ENCODE measurements around the gene BCL10. TPM values are rescaled to one million over a fixed set of nuclear protein-coding genes. Genes with fewer than 3 reads are reported as not detected.

Gene BCL10
- total RNA-seq, 1 experiment from 2014 or later = 29.9 TPM

DNA sequence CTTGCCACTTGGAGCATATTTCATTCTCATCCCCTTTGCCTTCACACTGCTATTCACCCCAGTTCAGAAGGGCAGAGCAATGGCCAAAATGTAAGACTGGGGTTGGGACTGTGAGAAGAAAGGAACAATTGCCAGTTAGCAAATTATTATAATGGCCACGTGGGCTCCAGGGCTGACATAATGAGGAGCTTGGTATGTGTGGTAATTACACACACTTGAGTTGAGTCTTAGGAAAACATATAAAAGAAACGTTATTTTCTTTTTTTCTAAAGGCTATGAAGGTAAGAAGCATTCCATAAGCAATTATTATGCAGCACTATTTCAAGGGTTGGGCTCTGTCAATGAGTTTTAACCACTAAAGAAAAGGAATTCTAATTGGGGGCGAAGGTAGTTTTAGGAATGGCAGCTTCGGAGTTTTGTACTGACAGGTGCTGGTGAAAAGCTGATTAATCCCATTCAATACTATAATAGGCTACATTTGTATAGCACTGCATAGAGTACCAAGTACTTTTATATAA, 32.5 kb upstream of the BCL10 start:
- TF ChIP-seq EZH2 (IDR thresholded peaks at IDR 0.05; ENCODE audit: low read length, unreplicated experiment) (no peak), EZH2phosphoT487 (IDR thresholded peaks at IDR 0.05; ENCODE audit: borderline replicate concordance, low read length) (no peak)
- TF ChIP-seq, protein P1, sequence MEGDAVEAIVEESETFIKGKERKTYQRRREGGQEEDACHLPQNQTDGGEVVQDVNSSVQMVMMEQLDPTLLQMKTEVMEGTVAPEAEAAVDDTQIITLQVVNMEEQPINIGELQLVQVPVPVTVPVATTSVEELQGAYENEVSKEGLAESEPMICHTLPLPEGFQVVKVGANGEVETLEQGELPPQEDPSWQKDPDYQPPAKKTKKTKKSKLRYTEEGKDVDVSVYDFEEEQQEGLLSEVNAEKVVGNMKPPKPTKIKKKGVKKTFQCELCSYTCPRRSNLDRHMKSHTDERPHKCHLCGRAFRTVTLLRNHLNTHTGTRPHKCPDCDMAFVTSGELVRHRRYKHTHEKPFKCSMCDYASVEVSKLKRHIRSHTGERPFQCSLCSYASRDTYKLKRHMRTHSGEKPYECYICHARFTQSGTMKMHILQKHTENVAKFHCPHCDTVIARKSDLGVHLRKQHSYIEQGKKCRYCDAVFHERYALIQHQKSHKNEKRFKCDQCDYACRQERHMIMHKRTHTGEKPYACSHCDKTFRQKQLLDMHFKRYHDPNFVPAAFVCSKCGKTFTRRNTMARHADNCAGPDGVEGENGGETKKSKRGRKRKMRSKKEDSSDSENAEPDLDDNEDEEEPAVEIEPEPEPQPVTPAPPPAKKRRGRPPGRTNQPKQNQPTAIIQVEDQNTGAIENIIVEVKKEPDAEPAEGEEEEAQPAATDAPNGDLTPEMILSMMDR (conservative IDR thresholded peaks at IDR 0.05; ENCODE audit: low read depth, low read length) = no peak
- no TSS peak for BruUV-seq (replicated peaks)
- CTCF ChIA-PET = interaction anchor here (0.5 to 1.5 kb wide), 5 partner anchors 35 to 259 kb away, joined by 3 to 8 read pairs (median 3); no protein-coding TSS in a partner anchor
- DNase-seq (no peak), ATAC-seq (no peak)
- peak overlapping the region; percentile 11; the same call in 1 of the 2 replicates for H3K4me3 ChIP-seq (ENCODE audit: low read length)
- intact Hi-C loops (cut with micrococcal nuclease) = loop anchor here (1.0 to 5.0 kb wide), 8 partner anchors 34 to 575 kb away; no protein-coding TSS in a partner anchor
- no peaks in the 10 kb centered on the region for H3K9me2 ChIP-seq (replicated peaks; ENCODE audit: low read length)
- no peaks in the 10 kb centered on the region for H3K27me3 ChIP-seq (ENCODE audit: low read length)
- H2AFZ ChIP-seq (ENCODE audit: low read length) = peak overlapping the region; percentile 36; the same call in 1 of the 2 replicates
- no peaks in the 10 kb centered on the region for H4K20me1 ChIP-seq (ENCODE audit: low read length)
- H3F3A ChIP-seq (ENCODE audit: low read length, unreplicated experiment) = no peaks in the 10 kb centered on the region
- peak overlapping the region; percentile 58 for H3K4me2 ChIP-seq (ENCODE audit: low read length)
- no peak overlapping the region for H3K27ac ChIP-seq (ENCODE audit: low read length)
- POLR2A ChIA-PET (ENCODE audit: unreplicated experiment) = no interaction called here
- H3K36me3 ChIP-seq (ENCODE audit: low read depth, low read length) = no peaks in the 10 kb centered on the region
- H3K79me2 ChIP-seq (ENCODE audit: low read length) = no peaks in the 10 kb centered on the region
- no peak overlapping the region for H3K9ac ChIP-seq (ENCODE audit: low read length)
- H3K9me3 ChIP-seq (ENCODE audit: low read length) = no peaks in the 10 kb centered on the region
- H3K4me1 ChIP-seq (ENCODE audit: insufficient read depth, low read length) = peaks cover 24% of the 10 kb centered on the region

DNA sequence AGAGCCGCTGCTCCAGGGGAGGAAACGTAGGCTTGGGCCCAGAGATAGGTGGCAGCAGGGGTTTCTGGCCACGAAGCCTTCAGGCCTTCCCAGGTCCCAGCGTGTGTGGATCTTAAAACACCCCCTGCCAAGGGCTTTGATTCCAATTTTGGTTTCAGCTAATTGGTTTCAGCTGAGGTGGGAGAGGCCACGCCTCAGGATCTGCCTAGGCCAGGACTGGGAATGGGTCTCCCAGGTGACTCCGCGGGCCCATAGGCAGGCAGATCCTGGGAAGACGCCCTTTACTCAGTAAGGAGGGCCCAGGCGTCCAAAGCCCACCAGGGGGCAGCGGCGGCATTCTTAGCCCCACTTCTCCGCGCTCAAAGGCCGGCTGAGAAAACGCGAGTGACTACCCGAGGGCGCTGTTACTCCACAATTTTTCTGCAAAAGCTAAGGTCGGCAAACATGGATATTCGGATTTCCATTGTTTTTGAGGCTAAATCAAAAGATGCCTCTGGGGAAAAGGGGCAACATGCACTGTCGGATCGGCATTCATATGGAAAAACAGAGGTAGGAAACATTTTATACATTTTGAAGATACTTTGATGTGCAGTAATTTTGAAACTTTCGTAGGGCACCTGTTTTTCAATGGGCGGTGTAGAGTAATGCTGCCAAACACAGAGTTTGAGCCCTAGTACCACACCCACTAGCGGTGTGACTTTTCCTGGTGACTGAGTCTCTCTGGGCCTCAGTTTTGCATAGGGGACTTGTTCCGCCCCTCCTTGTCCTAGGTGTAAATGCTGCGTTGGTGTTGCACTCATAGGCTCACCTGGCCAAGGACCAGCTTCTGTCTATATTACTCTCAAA, 31.8 kb upstream of the BCL10 start:
- Histone ChIP-seq H3K9me2 (replicated peaks; ENCODE audit: low read length) (no peaks in the 10 kb centered on the region), H4K20me1 (ENCODE audit: low read length) (no peaks in the 10 kb centered on the region), H2AFZ (ENCODE audit: low read length) (peak overlapping the region; percentile 36), H3K9me3 (ENCODE audit: low read length) (no peaks in the 10 kb centered on the region), H3K27me3 (ENCODE audit: low read length) (no peaks in the 10 kb centered on the region), H3K4me1 (ENCODE audit: insufficient read depth, low read length) (peaks cover 18% of the 10 kb centered on the region), H3K79me2 (ENCODE audit: low read length) (no peaks in the 10 kb centered on the region), H3K9ac (ENCODE audit: low read length) (0 out of 2 replicates have a peak overlapping the region, but pooled peaks have one; percentile 21), H3K27ac (ENCODE audit: low read length) (peak overlapping the region; percentile 23), H3K4me3 (ENCODE audit: low read length) (peak overlapping the region; percentile 11; the same call in 1 of the 2 replicates), H3F3A (ENCODE audit: low read length, unreplicated experiment) (no peaks in the 10 kb centered on the region), H3K36me3 (ENCODE audit: low read depth, low read length) (no peaks in the 10 kb centered on the region), H3K4me2 (ENCODE audit: low read length) (peak overlapping the region; percentile 58)
- peak; percentile 98 for ATAC-seq
- peak; percentile 93 for DNase-seq
- TF ChIP-seq, protein P1 (conservative IDR thresholded peaks at IDR 0.05; ENCODE audit: low read depth, low read length) = peak; percentile 99
- no peak for TF ChIP-seq EZH2 (IDR thresholded peaks at IDR 0.05; ENCODE audit: low read length, unreplicated experiment)
- no peak for TF ChIP-seq EZH2phosphoT487 (IDR thresholded peaks at IDR 0.05; ENCODE audit: borderline replicate concordance, low read length)
- ChIA-PET POLR2A (ENCODE audit: unreplicated experiment) (no interaction called here), CTCF (interaction anchor here (0.5 to 1.5 kb wide), 6 partner anchors 31 to 260 kb away, joined by 3 to 8 read pairs (median 4); partner anchors contain the start of gene BCL10)
- intact Hi-C loops (cut with micrococcal nuclease) = loop anchor here (1.0 to 5.0 kb wide), 8 partner anchors 35 to 576 kb away; no protein-coding TSS in a partner anchor
- BruUV-seq (replicated peaks) = no TSS peak
